Tibial nerve (tissue), 3 donors: Measurements from ENCODE around the gene HDAC11.
"Not testable (repeated sequence)": the region's sequence is repeated elsewhere in the genome, so short reads cannot be mapped to it uniquely, and the experiment has no call there.

Source experiments
- CTCF ChIP-seq, 5 experiments: fragments of 200-600 bp in 3 of 5; fragments of 450-650 bp in 2 of 5; sonication (generic) in 3 of 5; IDR thresholded peaks; one replicate each; pipeline ENCODE4 v1.5.1; 2016 to 2019; ENCODE audit warnings: antibody characterized with exemption in 5 of 5, mild to moderate bottlenecking in 3 of 5, moderate library complexity in 2 of 5
- POLR2A ChIP-seq, 2 donors: fragments of 450-650 bp; IDR thresholded peaks; one replicate each; pipeline ENCODE4 v1.6.1; 2017; ENCODE audit warnings: antibody characterized with exemption in 2 of 2, mild to moderate bottlenecking in 2 of 2, moderate library complexity in 2 of 2

- not testable (repeated sequence) for TF ChIP-seq CTCF, POLR2A (IDR thresholded peaks at IDR 0.05)
Measured at GRCh38 chr3:13499246-13499645, 19.1 kb downstream of the HDAC11 start.
